H1 (cell line): ENCODE results near the gene SLC25A51. TPM values are rescaled to one million over a fixed set of nuclear protein-coding genes. Genes with fewer than 3 reads are reported as not detected.

Experiments used
- CHD1 ChIP-seq: IDR thresholded peaks from 2 replicates; pipeline ENCODE4 v1.6.1; 2012; ENCODE audit warnings: low read depth, low read length, improper control_type of control experiment
- CHD7 ChIP-seq: fragments of 300-600 bp; sonication (generic); IDR thresholded peaks from 2 replicates; pipeline ENCODE4 v1.7.1; 2012; ENCODE audit warnings: low read length, moderate library complexity, mild to moderate bottlenecking, inconsistent platforms; ENCODE audit not compliant: insufficient replicate concordance
- EGR1 ChIP-seq: IDR thresholded peaks from 2 replicates; pipeline ENCODE4 v1.6.1; 2011; ENCODE audit warnings: low read depth, low read length, borderline replicate concordance
- FOSL1 ChIP-seq: IDR thresholded peaks from 2 replicates; pipeline ENCODE4 v1.6.1; 2011; ENCODE audit warnings: mild to moderate bottlenecking, low read depth, low read length, moderate library complexity; ENCODE audit not compliant: insufficient read depth
- HDAC6 ChIP-seq: IDR thresholded peaks from one replicate; pipeline ENCODE4 v1.7.1; 2012; ENCODE audit warnings: low read depth, mild to moderate bottlenecking, inconsistent platforms, low read length, moderate library complexity
- JUN ChIP-seq: IDR thresholded peaks from 2 replicates; pipeline ENCODE4 v1.6.1; 2011; ENCODE audit warnings: low read depth, mild to moderate bottlenecking, improper control_type of control experiment, low read length
- KDM5A ChIP-seq: fragments of 200-600 bp; IDR thresholded peaks from 2 replicates; pipeline ENCODE4 v1.7.1; 2012; ENCODE audit warnings: mild to moderate bottlenecking, low read length, inconsistent platforms, mixed read lengths
- polyA plus RNA-seq, 7 experiments: library from polyadenylated mRNA; depleted of rRNA in 3 of 7; stranded (reverse) in 5 of 7; unstranded in 2 of 7; fragments of >200 nt in 5 of 7; fragments of 200-250 nt in 2 of 7; gene quantifications; 1 replicate in 5 of 7; 2 replicates in 1 of 7; 4 replicates in 1 of 7; pipeline versions ENCODE4 v1.2.1 to v1.2.3, GENCODE V29; 2011 to 2013; ENCODE audit warnings: missing spikeins in 2 of 7, mixed read lengths in 2 of 7
- total RNA-seq: library from RNA; stranded (reverse); fragmentation: NEBNext Ultra II Directional; extraction: Animal tissue kit (Norgen Biotek cat#: 25700); gene quantifications from 2 replicates; pipeline ENCODE4 v1.2.1, GENCODE V29; 2021

The SLC25A51 gene
- total and polyA plus RNA-seq, 2 of the 8 experiments (the other 6 are each of a cell fraction or from before 2014, with no cell fraction given), result 8.0 to 14.5 TPM

GRCh38 chr9:37935096-37935495, 31.2 kb upstream of the SLC25A51 start (continued):
- TF ChIP-seq CHD7 (no peak), KDM5A (no peak), HDAC6 (no peak), EGR1 (no peak), CHD1 (no peak), FOSL1 (no peak), JUN (no peak)
